ENCODE results near the gene CADM2. TPM values are rescaled to one million over a fixed set of nuclear protein-coding genes. Genes with fewer than 3 reads are reported as not detected.

Gene CADM2
- total RNA-seq, 1 experiment from 2014 or later: 0.64 TPM

DNA sequence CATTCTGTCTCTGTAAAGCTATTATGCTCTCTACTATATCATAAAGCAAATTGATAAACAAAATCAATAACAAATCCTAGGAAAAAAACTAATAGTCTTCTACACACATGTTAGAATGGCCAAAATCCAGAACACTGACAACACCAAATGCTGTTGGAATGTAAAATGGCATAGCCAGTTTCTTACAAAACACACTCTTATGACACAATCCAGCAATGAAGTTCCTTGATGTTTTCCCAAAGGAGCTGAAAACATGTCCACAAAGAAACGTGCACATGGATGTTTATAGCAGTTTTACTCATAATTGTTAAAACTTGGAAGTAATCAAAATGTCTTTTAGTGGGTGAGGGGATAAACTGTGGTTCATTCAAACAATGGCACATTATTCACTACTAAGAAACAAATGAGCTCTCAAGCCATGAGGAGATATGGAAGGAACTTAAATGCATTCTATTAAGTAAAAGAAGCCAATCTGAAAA, 32.7 kb downstream of the CADM2 start:
- H3K4me3 ChIP-seq (ENCODE audit: low read depth in 2 of 2, low read length in 2 of 2): no peak overlapping the region
- ChIA-PET POLR2A (no interaction called here), CTCF (no interaction called here)
- no peak for TF ChIP-seq TCF7L2 (IDR thresholded peaks at IDR 0.05; ENCODE audit: low read depth, low read length)
- TF ChIP-seq, protein P1, sequence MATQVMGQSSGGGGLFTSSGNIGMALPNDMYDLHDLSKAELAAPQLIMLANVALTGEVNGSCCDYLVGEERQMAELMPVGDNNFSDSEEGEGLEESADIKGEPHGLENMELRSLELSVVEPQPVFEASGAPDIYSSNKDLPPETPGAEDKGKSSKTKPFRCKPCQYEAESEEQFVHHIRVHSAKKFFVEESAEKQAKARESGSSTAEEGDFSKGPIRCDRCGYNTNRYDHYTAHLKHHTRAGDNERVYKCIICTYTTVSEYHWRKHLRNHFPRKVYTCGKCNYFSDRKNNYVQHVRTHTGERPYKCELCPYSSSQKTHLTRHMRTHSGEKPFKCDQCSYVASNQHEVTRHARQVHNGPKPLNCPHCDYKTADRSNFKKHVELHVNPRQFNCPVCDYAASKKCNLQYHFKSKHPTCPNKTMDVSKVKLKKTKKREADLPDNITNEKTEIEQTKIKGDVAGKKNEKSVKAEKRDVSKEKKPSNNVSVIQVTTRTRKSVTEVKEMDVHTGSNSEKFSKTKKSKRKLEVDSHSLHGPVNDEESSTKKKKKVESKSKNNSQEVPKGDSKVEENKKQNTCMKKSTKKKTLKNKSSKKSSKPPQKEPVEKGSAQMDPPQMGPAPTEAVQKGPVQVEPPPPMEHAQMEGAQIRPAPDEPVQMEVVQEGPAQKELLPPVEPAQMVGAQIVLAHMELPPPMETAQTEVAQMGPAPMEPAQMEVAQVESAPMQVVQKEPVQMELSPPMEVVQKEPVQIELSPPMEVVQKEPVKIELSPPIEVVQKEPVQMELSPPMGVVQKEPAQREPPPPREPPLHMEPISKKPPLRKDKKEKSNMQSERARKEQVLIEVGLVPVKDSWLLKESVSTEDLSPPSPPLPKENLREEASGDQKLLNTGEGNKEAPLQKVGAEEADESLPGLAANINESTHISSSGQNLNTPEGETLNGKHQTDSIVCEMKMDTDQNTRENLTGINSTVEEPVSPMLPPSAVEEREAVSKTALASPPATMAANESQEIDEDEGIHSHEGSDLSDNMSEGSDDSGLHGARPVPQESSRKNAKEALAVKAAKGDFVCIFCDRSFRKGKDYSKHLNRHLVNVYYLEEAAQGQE (IDR thresholded peaks at IDR 0.05; ENCODE audit: insufficient read depth in 1 of 2, low read depth in 2 of 2, low read length in 1 of 2): no peak
- no peak for TF ChIP-seq POLR2AphosphoS5 (IDR thresholded peaks at IDR 0.05; ENCODE audit: low read depth, low read length)
- TF ChIP-seq, protein P2, sequence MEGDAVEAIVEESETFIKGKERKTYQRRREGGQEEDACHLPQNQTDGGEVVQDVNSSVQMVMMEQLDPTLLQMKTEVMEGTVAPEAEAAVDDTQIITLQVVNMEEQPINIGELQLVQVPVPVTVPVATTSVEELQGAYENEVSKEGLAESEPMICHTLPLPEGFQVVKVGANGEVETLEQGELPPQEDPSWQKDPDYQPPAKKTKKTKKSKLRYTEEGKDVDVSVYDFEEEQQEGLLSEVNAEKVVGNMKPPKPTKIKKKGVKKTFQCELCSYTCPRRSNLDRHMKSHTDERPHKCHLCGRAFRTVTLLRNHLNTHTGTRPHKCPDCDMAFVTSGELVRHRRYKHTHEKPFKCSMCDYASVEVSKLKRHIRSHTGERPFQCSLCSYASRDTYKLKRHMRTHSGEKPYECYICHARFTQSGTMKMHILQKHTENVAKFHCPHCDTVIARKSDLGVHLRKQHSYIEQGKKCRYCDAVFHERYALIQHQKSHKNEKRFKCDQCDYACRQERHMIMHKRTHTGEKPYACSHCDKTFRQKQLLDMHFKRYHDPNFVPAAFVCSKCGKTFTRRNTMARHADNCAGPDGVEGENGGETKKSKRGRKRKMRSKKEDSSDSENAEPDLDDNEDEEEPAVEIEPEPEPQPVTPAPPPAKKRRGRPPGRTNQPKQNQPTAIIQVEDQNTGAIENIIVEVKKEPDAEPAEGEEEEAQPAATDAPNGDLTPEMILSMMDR (IDR thresholded peaks at IDR 0.05): no peak
- TF ChIP-seq SIN3A (IDR thresholded peaks at IDR 0.05; ENCODE audit: borderline replicate concordance, insufficient read depth, low read depth, low read length): no peak
- H3K4me1 ChIP-seq (ENCODE audit: control insufficient read depth, insufficient read depth, low read length): no peaks in the 10 kb centered on the region
- H3K27ac ChIP-seq (ENCODE audit: low read length): no peak overlapping the region
- no peaks in the 10 kb centered on the region for H3K36me3 ChIP-seq (ENCODE audit: control insufficient read depth, insufficient read depth, low read length)
- no TSS peak for BruUV-seq (replicated peaks)
- intact Hi-C loops (cut with micrococcal nuclease; ENCODE audit: unreplicated experiment) (no loop called here), in situ Hi-C loops (cut with HindIII; ENCODE audit: low pct_unique_long_range_greater_than_20kb, low sequenced_read_pairs) (no loop called here)
- ATAC-seq: no peak
- H3K27me3 ChIP-seq (ENCODE audit: control insufficient read depth, insufficient read depth, low read length): no peaks in the 10 kb centered on the region
- no peak for DNase-seq (ENCODE audit: low read depth, low spot score)
- no peaks in the 10 kb centered on the region for H3K9me3 ChIP-seq (ENCODE audit: control insufficient read depth, insufficient read depth, low read depth, low read length)

DNA sequence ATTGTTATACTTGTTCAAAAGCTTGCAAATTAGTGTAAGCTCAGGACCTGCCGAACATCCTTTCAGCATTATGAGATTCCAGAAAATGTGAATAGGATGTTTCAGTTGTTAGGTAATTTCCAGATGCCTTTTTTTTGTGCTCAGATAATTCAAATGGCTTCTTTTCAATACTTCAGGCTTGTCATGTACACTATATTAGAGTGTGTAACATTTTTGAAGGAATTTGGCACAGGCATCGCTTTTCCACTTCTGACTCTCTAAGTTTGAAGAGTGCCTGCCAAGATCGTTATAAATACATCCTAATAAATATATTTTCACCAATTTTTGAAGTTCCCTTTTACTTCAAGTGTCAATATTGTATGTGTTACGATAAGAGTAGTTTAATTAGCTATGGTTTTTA, 35.2 kb downstream of the CADM2 start:
- ATAC-seq: no peak
- no peak for DNase-seq (ENCODE audit: low read depth, low spot score)
- Histone ChIP-seq H3K27ac (ENCODE audit: low read length) (no peak overlapping the region), H3K4me3 (ENCODE audit: low read depth in 2 of 2, low read length in 2 of 2) (no peak overlapping the region), H3K9me3 (ENCODE audit: control insufficient read depth, insufficient read depth, low read depth, low read length) (no peaks in the 10 kb centered on the region), H3K27me3 (ENCODE audit: control insufficient read depth, insufficient read depth, low read length) (no peaks in the 10 kb centered on the region), H3K36me3 (ENCODE audit: control insufficient read depth, insufficient read depth, low read length) (no peaks in the 10 kb centered on the region), H3K4me1 (ENCODE audit: control insufficient read depth, insufficient read depth, low read length) (no peaks in the 10 kb centered on the region)
- ChIA-PET POLR2A (no interaction called here), CTCF (no interaction called here)
- TF ChIP-seq, protein P2 (IDR thresholded peaks at IDR 0.05): no peak
- no TSS peak for BruUV-seq (replicated peaks)
- in situ Hi-C loops (cut with HindIII; ENCODE audit: low pct_unique_long_range_greater_than_20kb, low sequenced_read_pairs): no loop called here
- intact Hi-C loops (cut with micrococcal nuclease; ENCODE audit: unreplicated experiment): no loop called here

DNA sequence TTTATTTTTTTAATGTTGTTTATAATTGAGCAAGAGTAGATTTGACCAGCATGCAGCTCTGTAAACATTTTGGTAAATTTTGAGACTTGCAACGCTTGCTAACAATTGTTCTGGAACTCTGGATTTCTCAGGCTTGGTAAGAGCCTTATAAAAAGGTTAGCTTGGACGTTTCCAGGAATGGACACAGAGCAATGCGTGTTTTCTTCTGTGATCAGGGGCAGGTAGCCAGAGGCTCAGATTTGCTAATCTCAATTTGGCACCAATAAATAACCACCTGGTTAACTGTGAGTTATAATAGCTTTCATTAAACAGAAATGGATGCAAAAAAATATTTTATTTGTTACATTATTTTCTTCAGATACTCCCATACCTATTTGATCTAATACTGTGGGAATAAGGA, 39.8 kb downstream of the CADM2 start:
- ATAC-seq (no peak), DNase-seq (ENCODE audit: low read depth, low spot score) (no peak)
- Histone ChIP-seq H3K4me3 (ENCODE audit: low read depth in 2 of 2, low read length in 2 of 2) (no peak overlapping the region), H3K27me3 (ENCODE audit: control insufficient read depth, insufficient read depth, low read length) (no peaks in the 10 kb centered on the region), H3K4me1 (ENCODE audit: control insufficient read depth, insufficient read depth, low read length) (no peaks in the 10 kb centered on the region), H3K27ac (ENCODE audit: low read length) (no peak overlapping the region), H3K36me3 (ENCODE audit: control insufficient read depth, insufficient read depth, low read length) (no peaks in the 10 kb centered on the region), H3K9me3 (ENCODE audit: control insufficient read depth, insufficient read depth, low read depth, low read length) (no peaks in the 10 kb centered on the region)
- ChIA-PET CTCF (no interaction called here), POLR2A (interaction anchor here (0.7 kb wide), 1 partner anchor 606 kb away, joined by 4 read pairs; no protein-coding TSS in a partner anchor)
- in situ Hi-C loops (cut with HindIII; ENCODE audit: low pct_unique_long_range_greater_than_20kb, low sequenced_read_pairs): no loop called here
- TF ChIP-seq, protein P1 (IDR thresholded peaks at IDR 0.05; ENCODE audit: insufficient read depth in 1 of 2, low read depth in 2 of 2, low read length in 1 of 2): no peak
- TF ChIP-seq, protein P2 (IDR thresholded peaks at IDR 0.05): no peak
- TF ChIP-seq POLR2AphosphoS5 (IDR thresholded peaks at IDR 0.05; ENCODE audit: low read depth, low read length) (no peak), SIN3A (IDR thresholded peaks at IDR 0.05; ENCODE audit: borderline replicate concordance, insufficient read depth, low read depth, low read length) (no peak), TCF7L2 (IDR thresholded peaks at IDR 0.05; ENCODE audit: low read depth, low read length) (no peak)
- intact Hi-C loops (cut with micrococcal nuclease; ENCODE audit: unreplicated experiment): no loop called here
- no TSS peak for BruUV-seq (replicated peaks)
